Panc1 (cell line): ENCODE results near the gene FLII. TPM values are rescaled to one million over a fixed set of nuclear protein-coding genes. Genes with fewer than 3 reads are reported as not detected.
A peak's percentile ranks its signal among the peaks of the same experiment; 100 is the strongest.

Experiments
- ATAC-seq: fragments of 200-7000 bp; cut with Tn5 transposase; 2 replicates; pipeline ENCODE4 v1.9.1; 2020; ENCODE audit warnings: mild to moderate bottlenecking, moderate library complexity
- BruUV-seq: library from RNA; stranded (reverse); fragments of 400-500 nt; replicated peaks from 2 replicates; lab custom pipeline; 2021; lab: Mats Ljungman, UMichigan
- CTCF ChIA-PET: fragments of 300-600 bp; sonication (Branson Sonifier 250); formaldehyde crosslinking; loops from one replicate; lab custom pipeline; 2022; ENCODE audit warnings: antibody characterized with exemption; lab: Charles Lee
- POLR2A ChIA-PET: fragments of 300-600 bp; sonication (Branson Sonifier 250); formaldehyde crosslinking; loops from one replicate; lab custom pipeline; 2022; ENCODE audit warnings: antibody characterized with exemption; lab: Charles Lee
- DNase-seq: peaks from one replicate; pipeline ENCODE4 v3.0.0-alpha.2; 2010; ENCODE audit warnings: low read depth, low spot score
- H3K27ac ChIP-seq: 2 replicates; pipeline ENCODE4 v1.5.1; 2011; ENCODE audit warnings: mild to moderate bottlenecking, low read length, inconsistent platforms
- H3K27me3 ChIP-seq: fragments of 200-500 bp; sonication (Bioruptor generic); 2 replicates; pipeline ENCODE4 v1.6.0; 2014; ENCODE audit warnings: low read length, inconsistent platforms; ENCODE audit not compliant: control insufficient read depth, insufficient read depth
- H3K36me3 ChIP-seq: fragments of 200-500 bp; sonication (Bioruptor generic); 2 replicates; pipeline ENCODE4 v1.5.1; 2014; ENCODE audit warnings: inconsistent platforms, mild to moderate bottlenecking, low read length, moderate library complexity; ENCODE audit not compliant: control insufficient read depth, insufficient read depth
- H3K4me1 ChIP-seq: 2 replicates; pipeline ENCODE4 v1.5.1; 2011; ENCODE audit warnings: inconsistent platforms, mild to moderate bottlenecking, low read length, moderate library complexity; ENCODE audit not compliant: control insufficient read depth, insufficient read depth
- H3K4me3 ChIP-seq, 2 experiments: 2 replicates each; pipeline ENCODE4 v1.5.1; 2011 to 2012; ENCODE audit warnings: low read depth in 2 of 2, low read length in 2 of 2, mild to moderate bottlenecking in 2 of 2, inconsistent platforms in 1 of 2, moderate library complexity in 1 of 2
- H3K9me3 ChIP-seq: fragments of 200-500 bp; sonication (Bioruptor generic); 2 replicates; pipeline ENCODE4 v1.5.1; 2014; ENCODE audit warnings: low read depth, mild to moderate bottlenecking, inconsistent platforms, low read length, moderate library complexity; ENCODE audit not compliant: control insufficient read depth, insufficient read depth
- POLR2AphosphoS5 ChIP-seq: IDR thresholded peaks from 2 replicates; pipeline ENCODE4 v1.6.1; 2012; ENCODE audit warnings: mild to moderate bottlenecking, low read depth, low read length, moderate library complexity
- SIN3A ChIP-seq: IDR thresholded peaks from 2 replicates; pipeline ENCODE4 v1.6.1; 2012; ENCODE audit warnings: low read depth, mild to moderate bottlenecking, low read length, moderate library complexity, borderline replicate concordance; ENCODE audit not compliant: insufficient read depth
- TCF7L2 ChIP-seq: IDR thresholded peaks from 2 replicates; pipeline ENCODE4 v1.6.1; 2011; ENCODE audit warnings: mild to moderate bottlenecking, low read depth, low read length, inconsistent platforms
- in situ Hi-C: cut with HindIII; loops from 2 replicates; pipeline ENCODE4 v1.10.0; 2016; ENCODE audit warnings: low sequenced_read_pairs, low pct_unique_long_range_greater_than_20kb
- intact Hi-C: fragments of 100-400 bp; cut with micrococcal nuclease; formaldehyde crosslinking; loops from one replicate; pipeline ENCODE4 v1.10.0; 2022; ENCODE audit not compliant: unreplicated experiment
- total RNA-seq: library from RNA; stranded (reverse); gene quantifications from one replicate; pipeline ENCODE4 v1.2.1, GENCODE V29; 2021; ENCODE audit not compliant: unreplicated experiment
- TF ChIP-seq, protein P1 (sequence below), 2 experiments: IDR thresholded peaks; 2 replicates each; pipeline ENCODE4 v1.6.1; 2011 to 2012; ENCODE audit warnings: low read depth in 2 of 2, control low read depth in 1 of 2, low read length in 1 of 2, mild to moderate bottlenecking in 1 of 2, moderate library complexity in 1 of 2; ENCODE audit not compliant: insufficient read depth in 1 of 2
- TF ChIP-seq, protein P2 (sequence below): fragments of 450-650 bp; IDR thresholded peaks from 2 replicates; pipeline ENCODE4 v1.5.1; 2017; ENCODE audit warnings: mild to moderate bottlenecking

FLII gene
- total RNA-seq, 1 experiment from 2014 or later: 207 TPM

DNA sequence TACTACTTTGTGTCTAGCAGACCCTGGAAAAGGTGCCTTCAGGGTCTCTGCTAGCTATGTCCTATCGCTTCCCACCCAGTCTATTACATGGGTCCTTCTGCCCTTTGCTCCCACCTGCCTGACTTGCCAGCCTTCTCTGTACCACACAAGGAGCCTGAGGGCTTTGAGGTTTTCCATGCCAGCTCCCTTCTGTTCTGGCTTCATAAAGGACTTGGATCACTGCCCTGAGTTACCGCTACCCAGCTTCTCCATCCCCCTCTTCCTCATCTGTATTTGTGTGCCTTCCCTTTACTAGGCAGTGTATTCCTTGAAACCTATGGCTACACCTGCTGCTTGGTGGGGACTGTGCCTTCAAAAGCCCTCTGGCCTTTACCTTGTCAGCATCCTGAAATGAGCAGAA lies 52.7 kb downstream of the FLII start:
- intact Hi-C loops (no loop called here), in situ Hi-C loops (no loop called here)
- no peaks in the 10 kb centered on the region for H3K27me3 ChIP-seq
- no peak overlapping the region for H3K4me3 ChIP-seq
- H3K36me3 ChIP-seq: peaks cover 7% of the 10 kb centered on the region; the same call in 1 of the 2 replicates
- CTCF ChIA-PET: no interaction called here
- H3K9me3 ChIP-seq: no peaks in the 10 kb centered on the region
- TF ChIP-seq, protein P1, sequence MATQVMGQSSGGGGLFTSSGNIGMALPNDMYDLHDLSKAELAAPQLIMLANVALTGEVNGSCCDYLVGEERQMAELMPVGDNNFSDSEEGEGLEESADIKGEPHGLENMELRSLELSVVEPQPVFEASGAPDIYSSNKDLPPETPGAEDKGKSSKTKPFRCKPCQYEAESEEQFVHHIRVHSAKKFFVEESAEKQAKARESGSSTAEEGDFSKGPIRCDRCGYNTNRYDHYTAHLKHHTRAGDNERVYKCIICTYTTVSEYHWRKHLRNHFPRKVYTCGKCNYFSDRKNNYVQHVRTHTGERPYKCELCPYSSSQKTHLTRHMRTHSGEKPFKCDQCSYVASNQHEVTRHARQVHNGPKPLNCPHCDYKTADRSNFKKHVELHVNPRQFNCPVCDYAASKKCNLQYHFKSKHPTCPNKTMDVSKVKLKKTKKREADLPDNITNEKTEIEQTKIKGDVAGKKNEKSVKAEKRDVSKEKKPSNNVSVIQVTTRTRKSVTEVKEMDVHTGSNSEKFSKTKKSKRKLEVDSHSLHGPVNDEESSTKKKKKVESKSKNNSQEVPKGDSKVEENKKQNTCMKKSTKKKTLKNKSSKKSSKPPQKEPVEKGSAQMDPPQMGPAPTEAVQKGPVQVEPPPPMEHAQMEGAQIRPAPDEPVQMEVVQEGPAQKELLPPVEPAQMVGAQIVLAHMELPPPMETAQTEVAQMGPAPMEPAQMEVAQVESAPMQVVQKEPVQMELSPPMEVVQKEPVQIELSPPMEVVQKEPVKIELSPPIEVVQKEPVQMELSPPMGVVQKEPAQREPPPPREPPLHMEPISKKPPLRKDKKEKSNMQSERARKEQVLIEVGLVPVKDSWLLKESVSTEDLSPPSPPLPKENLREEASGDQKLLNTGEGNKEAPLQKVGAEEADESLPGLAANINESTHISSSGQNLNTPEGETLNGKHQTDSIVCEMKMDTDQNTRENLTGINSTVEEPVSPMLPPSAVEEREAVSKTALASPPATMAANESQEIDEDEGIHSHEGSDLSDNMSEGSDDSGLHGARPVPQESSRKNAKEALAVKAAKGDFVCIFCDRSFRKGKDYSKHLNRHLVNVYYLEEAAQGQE (IDR thresholded peaks at IDR 0.05; ENCODE audit: insufficient read depth in 1 of 2, low read depth in 2 of 2, low read length in 1 of 2): no peak
- no peak for TF ChIP-seq POLR2AphosphoS5
- no peak for TF ChIP-seq TCF7L2
- no peak for TF ChIP-seq SIN3A
- TF ChIP-seq, protein P2, sequence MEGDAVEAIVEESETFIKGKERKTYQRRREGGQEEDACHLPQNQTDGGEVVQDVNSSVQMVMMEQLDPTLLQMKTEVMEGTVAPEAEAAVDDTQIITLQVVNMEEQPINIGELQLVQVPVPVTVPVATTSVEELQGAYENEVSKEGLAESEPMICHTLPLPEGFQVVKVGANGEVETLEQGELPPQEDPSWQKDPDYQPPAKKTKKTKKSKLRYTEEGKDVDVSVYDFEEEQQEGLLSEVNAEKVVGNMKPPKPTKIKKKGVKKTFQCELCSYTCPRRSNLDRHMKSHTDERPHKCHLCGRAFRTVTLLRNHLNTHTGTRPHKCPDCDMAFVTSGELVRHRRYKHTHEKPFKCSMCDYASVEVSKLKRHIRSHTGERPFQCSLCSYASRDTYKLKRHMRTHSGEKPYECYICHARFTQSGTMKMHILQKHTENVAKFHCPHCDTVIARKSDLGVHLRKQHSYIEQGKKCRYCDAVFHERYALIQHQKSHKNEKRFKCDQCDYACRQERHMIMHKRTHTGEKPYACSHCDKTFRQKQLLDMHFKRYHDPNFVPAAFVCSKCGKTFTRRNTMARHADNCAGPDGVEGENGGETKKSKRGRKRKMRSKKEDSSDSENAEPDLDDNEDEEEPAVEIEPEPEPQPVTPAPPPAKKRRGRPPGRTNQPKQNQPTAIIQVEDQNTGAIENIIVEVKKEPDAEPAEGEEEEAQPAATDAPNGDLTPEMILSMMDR: no peak
- ATAC-seq (no peak), DNase-seq (no peak)
- no TSS peak for BruUV-seq
- H3K27ac ChIP-seq: no peak overlapping the region
- POLR2A ChIA-PET: no interaction called here
- no peaks in the 10 kb centered on the region for H3K4me1 ChIP-seq

GRCh38 chr17:18203308-18203707 lies 55.2 kb downstream of the FLII start:
- DNase-seq (no peak), ATAC-seq (peak; percentile 53; the same call in 1 of the 2 replicates)
- TF ChIP-seq POLR2AphosphoS5: no peak
- TF ChIP-seq, protein P2: no peak
- no peak for TF ChIP-seq SIN3A
- no peak for TF ChIP-seq TCF7L2
- TF ChIP-seq, protein P1 (IDR thresholded peaks at IDR 0.05; ENCODE audit: insufficient read depth in 1 of 2, low read depth in 2 of 2, low read length in 1 of 2): no peak
- H3K36me3 ChIP-seq: peaks cover 3% of the 10 kb centered on the region; the same call in 1 of the 2 replicates
- no peak overlapping the region for H3K4me3 ChIP-seq
- H3K27me3 ChIP-seq: no peaks in the 10 kb centered on the region
- BruUV-seq: no TSS peak
- H3K27ac ChIP-seq: no peak overlapping the region
- no peaks in the 10 kb centered on the region for H3K4me1 ChIP-seq
- POLR2A ChIA-PET: no interaction called here
- H3K9me3 ChIP-seq: no peaks in the 10 kb centered on the region
- CTCF ChIA-PET: no interaction called here
- in situ Hi-C loops (no loop called here), intact Hi-C loops (no loop called here)
